Measurements from ENCODE around the gene SOHLH2. TPM values are rescaled to one million over a fixed set of nuclear protein-coding genes. Genes with fewer than 3 reads are reported as not detected.

Gene SOHLH2
- total RNA-seq, 4 donors from 2014 or later = not detected

DNA sequence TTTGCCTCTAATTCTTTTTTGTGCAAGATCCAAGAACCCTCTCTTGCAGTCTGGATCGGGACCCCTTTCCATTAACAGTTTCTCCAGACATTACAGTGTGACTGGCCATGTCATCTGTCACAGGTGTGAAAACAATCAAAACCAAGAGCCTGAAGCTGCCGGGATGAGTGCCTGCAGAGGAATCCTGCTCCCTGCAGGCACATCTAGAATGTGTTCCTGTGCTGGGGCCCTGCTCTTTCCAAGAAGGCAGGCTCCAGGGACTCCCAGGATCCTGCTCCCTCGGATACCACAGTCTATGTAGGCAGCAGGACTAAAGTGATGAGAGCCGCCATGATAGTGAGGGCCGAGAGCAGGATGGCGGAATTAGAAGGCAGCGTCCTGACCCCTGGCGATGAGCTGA is 44.5 kb upstream of the SOHLH2 start:
- WGBS = 84% methylated on average over 8 of the region's 8 CpGs
- no peaks in the 10 kb centered on the region for H3K36me3 ChIP-seq
- no peaks in the 10 kb centered on the region for H3K27me3 ChIP-seq
- DNase-seq (ENCODE audit: extremely low spot score) = no peak
- TF ChIP-seq POLR2AphosphoS5 (IDR thresholded peaks at IDR 0.05) = no peak
- TF ChIP-seq EP300 (IDR thresholded peaks at IDR 0.05) = no peak
- no peak for TF ChIP-seq POLR2A (IDR thresholded peaks at IDR 0.05; ENCODE audit: low read depth)
- TF ChIP-seq, protein P1, sequence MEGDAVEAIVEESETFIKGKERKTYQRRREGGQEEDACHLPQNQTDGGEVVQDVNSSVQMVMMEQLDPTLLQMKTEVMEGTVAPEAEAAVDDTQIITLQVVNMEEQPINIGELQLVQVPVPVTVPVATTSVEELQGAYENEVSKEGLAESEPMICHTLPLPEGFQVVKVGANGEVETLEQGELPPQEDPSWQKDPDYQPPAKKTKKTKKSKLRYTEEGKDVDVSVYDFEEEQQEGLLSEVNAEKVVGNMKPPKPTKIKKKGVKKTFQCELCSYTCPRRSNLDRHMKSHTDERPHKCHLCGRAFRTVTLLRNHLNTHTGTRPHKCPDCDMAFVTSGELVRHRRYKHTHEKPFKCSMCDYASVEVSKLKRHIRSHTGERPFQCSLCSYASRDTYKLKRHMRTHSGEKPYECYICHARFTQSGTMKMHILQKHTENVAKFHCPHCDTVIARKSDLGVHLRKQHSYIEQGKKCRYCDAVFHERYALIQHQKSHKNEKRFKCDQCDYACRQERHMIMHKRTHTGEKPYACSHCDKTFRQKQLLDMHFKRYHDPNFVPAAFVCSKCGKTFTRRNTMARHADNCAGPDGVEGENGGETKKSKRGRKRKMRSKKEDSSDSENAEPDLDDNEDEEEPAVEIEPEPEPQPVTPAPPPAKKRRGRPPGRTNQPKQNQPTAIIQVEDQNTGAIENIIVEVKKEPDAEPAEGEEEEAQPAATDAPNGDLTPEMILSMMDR (IDR thresholded peaks at IDR 0.05) = no peak
- no peak overlapping the region for H3K27ac ChIP-seq (replicated peaks in 1 of 4)
- H3K9me3 ChIP-seq = no peaks in the 10 kb centered on the region
- H3K4me3 ChIP-seq = no peak overlapping the region
- intact Hi-C loops (cut with DNase I) = no loop called here
- peaks cover 0 to 9% (median 0%) of the 10 kb centered on the region in 4 donors for H3K4me1 ChIP-seq

- H3K9me3 ChIP-seq = peaks cover 0 to 7% (median 0%) of the 10 kb centered on the region in 4 donors
- TF ChIP-seq EP300 (IDR thresholded peaks at IDR 0.05) = no peak
- no peak for TF ChIP-seq POLR2A (IDR thresholded peaks at IDR 0.05; ENCODE audit: low read depth)
- TF ChIP-seq, protein P1 (IDR thresholded peaks at IDR 0.05) = no peak
- no peak for TF ChIP-seq POLR2AphosphoS5 (IDR thresholded peaks at IDR 0.05)
- intact Hi-C loops (cut with DNase I) = no loop called here
- H3K4me3 ChIP-seq = no peak overlapping the region
- no peak overlapping the region for H3K27ac ChIP-seq (replicated peaks in 1 of 4)
- peaks cover 0 to 4% (median under 1%) of the 10 kb centered on the region in 4 donors for H3K36me3 ChIP-seq
- no peaks in the 10 kb centered on the region for H3K4me1 ChIP-seq
- DNase-seq (ENCODE audit: extremely low spot score) = no peak
- no peaks in the 10 kb centered on the region for H3K27me3 ChIP-seq
Observed at GRCh38 chr13:36251526-36251925, 37.2 kb upstream of the SOHLH2 start.

GRCh38 chr13:36251017-36251416 is 36.7 kb upstream of the SOHLH2 start:
- H3K27ac ChIP-seq (replicated peaks in 1 of 4) = no peak overlapping the region
- no peak overlapping the region for H3K4me3 ChIP-seq
- H3K27me3 ChIP-seq = no peaks in the 10 kb centered on the region
- peaks cover 0 to 8% (median 0%) of the 10 kb centered on the region in 4 donors for H3K9me3 ChIP-seq
- intact Hi-C loops (cut with DNase I) = no loop called here
- no peak for DNase-seq (ENCODE audit: extremely low spot score)
- H3K36me3 ChIP-seq = peaks cover 0 to 4% (median 2%) of the 10 kb centered on the region in 4 donors
- TF ChIP-seq EP300 (IDR thresholded peaks at IDR 0.05) (no peak), POLR2A (IDR thresholded peaks at IDR 0.05; ENCODE audit: low read depth) (no peak), POLR2AphosphoS5 (IDR thresholded peaks at IDR 0.05) (no peak)
- TF ChIP-seq, protein P1 (IDR thresholded peaks at IDR 0.05) = no peak
- H3K4me1 ChIP-seq = no peaks in the 10 kb centered on the region
- 83% methylated on average over 4 of the region's 4 CpGs for WGBS

GRCh38 chr13:36248700-36249099 is 34.3 kb upstream of the SOHLH2 start:
- H3K27me3 ChIP-seq = no peaks in the 10 kb centered on the region
- no peak for DNase-seq (ENCODE audit: extremely low spot score)
- TF ChIP-seq EP300 (IDR thresholded peaks at IDR 0.05) (no peak), POLR2AphosphoS5 (IDR thresholded peaks at IDR 0.05) (no peak), POLR2A (IDR thresholded peaks at IDR 0.05; ENCODE audit: low read depth) (no peak)
- TF ChIP-seq, protein P1 (IDR thresholded peaks at IDR 0.05) = no peak
- intact Hi-C loops (cut with DNase I) = no loop called here
- H3K9me3 ChIP-seq = peaks cover 0 to 8% (median 0%) of the 10 kb centered on the region in 4 donors
- no peaks in the 10 kb centered on the region for H3K4me1 ChIP-seq
- no peak overlapping the region for H3K27ac ChIP-seq (replicated peaks in 1 of 4)
- H3K36me3 ChIP-seq = peaks cover 0 to 4% (median 2%) of the 10 kb centered on the region in 4 donors
- no peak overlapping the region for H3K4me3 ChIP-seq

DNA sequence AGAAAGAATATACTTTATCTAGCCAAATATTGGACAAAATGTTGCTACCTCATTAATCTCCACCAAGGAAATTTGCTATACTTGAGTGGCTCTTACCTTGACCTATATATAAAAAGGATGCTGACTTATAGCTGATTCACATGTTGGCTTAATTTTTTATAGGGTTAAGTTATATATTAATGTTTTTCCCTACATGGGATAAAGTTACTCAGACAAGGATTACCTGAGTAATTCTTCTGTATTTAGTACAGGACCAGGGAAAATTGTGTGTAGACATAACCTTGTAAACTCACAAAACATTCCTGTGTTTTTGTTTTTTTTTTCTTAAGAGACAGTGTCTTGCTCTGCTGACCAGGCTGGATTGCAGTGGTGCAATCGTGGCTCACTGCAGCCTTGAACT is 30.6 kb upstream of the SOHLH2 start:
- TF ChIP-seq POLR2A (IDR thresholded peaks at IDR 0.05; ENCODE audit: low read depth) (no peak), EP300 (IDR thresholded peaks at IDR 0.05) (no peak), POLR2AphosphoS5 (IDR thresholded peaks at IDR 0.05) (no peak)
- TF ChIP-seq, protein P1 (IDR thresholded peaks at IDR 0.05) = no peak
- 75% methylated on average over 1 of the region's 1 CpG for WGBS

More for the DNA sequence above, 30.6 kb upstream of the SOHLH2 start:
- intact Hi-C loops (cut with DNase I) = no loop called here
- no peak overlapping the region for H3K27ac ChIP-seq (replicated peaks in 1 of 4)
- no peaks in the 10 kb centered on the region for H3K27me3 ChIP-seq
- peaks cover 0 to 4% (median 2%) of the 10 kb centered on the region in 4 donors for H3K36me3 ChIP-seq
- no peak overlapping the region for H3K4me3 ChIP-seq
- H3K4me1 ChIP-seq = no peaks in the 10 kb centered on the region
- H3K9me3 ChIP-seq = peaks cover 0 to 8% (median 0%) of the 10 kb centered on the region in 4 donors
- DNase-seq (ENCODE audit: extremely low spot score) = no peak
